GM08714 (cell line): ENCODE data around the gene ABT1.

Experiments used
- H3K4me3 ChIP-seq: fragments of 200-500 bp; sonication (Bioruptor generic); 2 replicates; pipeline ENCODE4 v1.5.1; 2014; ENCODE audit warnings: mild to moderate bottlenecking, low read length, inconsistent platforms
- ZNF274 ChIP-seq: IDR thresholded peaks from 2 replicates; pipeline ENCODE4 v1.6.1; 2012; ENCODE audit warnings: mild to moderate bottlenecking, low read depth, low read length

ABT1 gene

GRCh38 chr6:26561533-26562466, 35.0 kb upstream of the ABT1 start:
- H3K4me3 ChIP-seq = peak overlapping the region; percentile 61; the same call in 1 of the 2 replicates
- TF ChIP-seq ZNF274 = no peak

- TF ChIP-seq ZNF274 = no peak
- no peak overlapping the region for H3K4me3 ChIP-seq
Measured at GRCh38 chr6:26563488-26563887, 33.3 kb upstream of the ABT1 start.

- no peak for TF ChIP-seq ZNF274
- H3K4me3 ChIP-seq = peak overlapping the region; percentile 72
Measured at GRCh38 chr6:26568601-26569432, 27.9 kb upstream of the ABT1 start.

GRCh38 chr6:26569433-26569764, 27.4 kb upstream of the ABT1 start:
- no peak for TF ChIP-seq ZNF274
- H3K4me3 ChIP-seq = peak overlapping the region; percentile 72

- no peak for TF ChIP-seq ZNF274
- peak overlapping the region; percentile 50; the same call in 1 of the 2 replicates for H3K4me3 ChIP-seq
Measured at GRCh38 chr6:26570027-26570809, 26.5 kb upstream of the ABT1 start.

- no peak for TF ChIP-seq ZNF274
- peak overlapping the region; percentile 71 for H3K4me3 ChIP-seq
Measured at GRCh38 chr6:26571592-26572296, 25.0 kb upstream of the ABT1 start.

GRCh38 chr6:26575494-26575939, 21.2 kb upstream of the ABT1 start:
- H3K4me3 ChIP-seq = no peak overlapping the region
- no peak for TF ChIP-seq ZNF274

GRCh38 chr6:26576407-26576843, 20.3 kb upstream of the ABT1 start:
- TF ChIP-seq ZNF274 = no peak
- H3K4me3 ChIP-seq = no peak overlapping the region; the same call in 1 of the 2 replicates

- H3K4me3 ChIP-seq = peak overlapping the region; percentile 70
Measured at GRCh38 chr6:26576929-26577719, 19.6 kb upstream of the ABT1 start.

GRCh38 chr6:26577720-26578072, 19.1 kb upstream of the ABT1 start:
- peak overlapping the region; percentile 70 for H3K4me3 ChIP-seq
- no peak for TF ChIP-seq ZNF274

More at GRCh38 chr6:26576929-26577719, 19.6 kb upstream of the ABT1 start:
- TF ChIP-seq ZNF274 = no peak

- TF ChIP-seq ZNF274 = no peak
- H3K4me3 ChIP-seq = no peak overlapping the region
Measured at GRCh38 chr6:26578279-26578678, 18.5 kb upstream of the ABT1 start.

GRCh38 chr6:26578741-26579140, 18.0 kb upstream of the ABT1 start:
- TF ChIP-seq ZNF274 = no peak
- H3K4me3 ChIP-seq = no peak overlapping the region

- H3K4me3 ChIP-seq = no peak overlapping the region
- TF ChIP-seq ZNF274 = no peak
Measured at GRCh38 chr6:26581164-26581915, 15.4 kb upstream of the ABT1 start.
